HepG2 (cell line): ENCODE measurements around the gene SVOP. TPM values are rescaled to one million over a fixed set of nuclear protein-coding genes. Genes with fewer than 3 reads are reported as not detected.

Source experiments
- ATAC-seq: fragments of 200-7000 bp; cut with Tn5 transposase; 3 replicates; pipeline ENCODE4 v1.9.1; 2020; ENCODE audit warnings: mild to moderate bottlenecking, moderate library complexity
- BruUV-seq: library from RNA; stranded (reverse); fragments of 400-500 nt; replicated peaks from 2 replicates; lab custom pipeline; 2021; lab: Mats Ljungman, UMichigan
- CTCF ChIA-PET: fragments of 300-600 bp; formaldehyde crosslinking; extraction: SDS; loops from one replicate; lab custom pipeline; 2021; ENCODE audit warnings: low total read pairs, inconsistent platforms, low intra/inter-chr PET ratio; lab: Yijun Ruan, JAX
- POLR2A ChIA-PET: fragments of 350-600 bp; sonication (Branson Sonifier 250); formaldehyde crosslinking; loops from one replicate; lab custom pipeline; 2020; ENCODE audit warnings: antibody characterized with exemption, inconsistent platforms; lab: Yijun Ruan, JAX
- DNase-seq: peaks from one replicate; pipeline ENCODE4 v3.0.0-alpha.2; 2015; ENCODE audit warnings: low spot score
- FAIRE-seq: peaks from 3 replicates; lab custom pipeline; 2011; peaks lifted over from hg19 to GRCh38; lab: Jason Lieb, UNC
- H2AFZ ChIP-seq: one replicate; pipeline ENCODE4 v1.6.1; 2011; ENCODE audit warnings: low read length, inconsistent platforms
- H3K27ac ChIP-seq: fragments of 300-600 bp; 3 replicates; pipeline ENCODE4 v1.8.0; 2011; ENCODE audit warnings: mixed run types, mild to moderate bottlenecking, mixed read lengths, low read length, inconsistent platforms; ENCODE audit not compliant: insufficient read depth; ENCODE audit errors: extremely low read length
- H3K27me3 ChIP-seq, 2 experiments: fragments of 200-600 bp in 1 of 2; 2 replicates in 1 of 2; 3 replicates in 1 of 2; pipeline versions ENCODE4 v1.6.0 to v1.8.0; 2011; ENCODE audit warnings: low read length in 2 of 2, mild to moderate bottlenecking in 2 of 2, moderate library complexity in 2 of 2, inconsistent platforms in 1 of 2; ENCODE audit not compliant: insufficient read depth in 2 of 2, control insufficient read depth in 1 of 2
- H3K36me3 ChIP-seq, 2 experiments: fragments of 200-600 bp in 1 of 2; replicated peaks in 1 of 2; 2 replicates in 1 of 2; 3 replicates in 1 of 2; pipeline versions ENCODE4 v1.5.1 to v1.8.0; 2011; ENCODE audit warnings: low read length in 2 of 2, inconsistent platforms in 1 of 2; ENCODE audit not compliant: insufficient read depth in 2 of 2, control insufficient read depth in 1 of 2
- H3K4me1 ChIP-seq: 2 replicates; pipeline ENCODE4 v1.5.1; 2012; ENCODE audit warnings: low read length, inconsistent platforms; ENCODE audit not compliant: insufficient read depth
- H3K4me2 ChIP-seq: 2 replicates; pipeline ENCODE4 v1.6.0; 2011; ENCODE audit warnings: low read depth, low read length, inconsistent platforms
- H3K4me3 ChIP-seq, 3 experiments: fragments of 200-600 bp in 1 of 3; sonication (generic), shearing (Covaris generic) in 1 of 3; replicated peaks in 1 of 3; 2 replicates each; pipeline ENCODE4 v1.5.1; 2011 to 2016; ENCODE audit warnings: low read length in 3 of 3, inconsistent platforms in 2 of 3, low read depth in 2 of 3, mild to moderate bottlenecking in 2 of 3, control low read depth in 1 of 3, mixed read lengths in 1 of 3; ENCODE audit not compliant: insufficient read depth in 1 of 3
- H3K79me2 ChIP-seq: one replicate; pipeline ENCODE4 v1.6.1; 2011; ENCODE audit warnings: low read length, inconsistent platforms; ENCODE audit not compliant: insufficient read depth
- H3K9ac ChIP-seq: 2 replicates; pipeline ENCODE4 v1.6.0; 2011; ENCODE audit warnings: mild to moderate bottlenecking, low read depth, low read length, inconsistent platforms; ENCODE audit not compliant: insufficient read depth
- H3K9me3 ChIP-seq: 2 replicates; pipeline ENCODE4 v1.5.1; 2012; ENCODE audit warnings: mild to moderate bottlenecking, low read length
- H4K20me1 ChIP-seq: 2 replicates; pipeline ENCODE4 v1.6.0; 2011; ENCODE audit warnings: inconsistent platforms, mild to moderate bottlenecking, low read length, moderate library complexity; ENCODE audit not compliant: insufficient read depth
- ATM ChIP-seq: fragments of 450-650 bp; IDR thresholded peaks from 2 replicates; pipeline ENCODE4 v1.7.1; 2017; ENCODE audit warnings: mild to moderate bottlenecking, borderline replicate concordance
- EEA1 ChIP-seq: sonication (generic); formaldehyde crosslinking; IDR thresholded peaks from 2 replicates; pipeline ENCODE4 v1.5.1; 2020; ENCODE audit warnings: mild to moderate bottlenecking, missing genetic modification reagents, borderline replicate concordance
- HNRNPUL1 ChIP-seq: fragments of 200-400 bp; formaldehyde crosslinking; IDR thresholded peaks from 2 replicates; pipeline ENCODE4 v1.6.1; 2017; ENCODE audit warnings: low read depth, mild to moderate bottlenecking, low read length, moderate library complexity
- KAT7 ChIP-seq: IDR thresholded peaks from 2 replicates; pipeline ENCODE4 v1.6.1; 2018; ENCODE audit warnings: borderline replicate concordance, missing compliant biosample characterization
- KMT2B ChIP-seq: IDR thresholded peaks from 2 replicates; pipeline ENCODE4 v1.6.1; 2016; ENCODE audit warnings: missing genetic modification reagents, missing compliant biosample characterization
- LCORL ChIP-seq, 2 experiments: fragments of 450-650 bp in 1 of 2; sonication (generic) in 1 of 2; formaldehyde crosslinking in 1 of 2; IDR thresholded peaks; 2 replicates each; pipeline versions ENCODE4 v1.5.0 to v1.6.1; 2017 to 2020; ENCODE audit warnings: antibody characterized with exemption in 1 of 2, missing genetic modification reagents in 1 of 2
- ONECUT2 ChIP-seq: sonication (generic); formaldehyde crosslinking; IDR thresholded peaks from 2 replicates; pipeline ENCODE4 v1.4.0; 2020; ENCODE audit warnings: missing genetic modification reagents
- ZNF121 ChIP-seq: sonication (generic); formaldehyde crosslinking; IDR thresholded peaks from 2 replicates; pipeline ENCODE4 v1.5.0; 2020; ENCODE audit warnings: mild to moderate bottlenecking, missing genetic modification reagents
- ZNF20 ChIP-seq: sonication (generic); formaldehyde crosslinking; IDR thresholded peaks from 2 replicates; pipeline ENCODE4 v1.4.0; 2020; ENCODE audit warnings: mild to moderate bottlenecking, moderate library complexity, missing genetic modification reagents
- ZNF720 ChIP-seq: sonication (generic); formaldehyde crosslinking; IDR thresholded peaks from 2 replicates; pipeline ENCODE4 v1.4.0; 2020; ENCODE audit warnings: missing genetic modification reagents
- ZNF747 ChIP-seq: sonication (generic); formaldehyde crosslinking; IDR thresholded peaks from 2 replicates; pipeline ENCODE4 v1.8.1; 2023; ENCODE audit warnings: missing genetic modification reagents, mild to moderate bottlenecking, borderline replicate concordance
- WGBS: methylation state at CpG from one replicate; pipeline ENCODE4 v1.1.6; 2017; ENCODE audit warnings: low lambda C conversion rate; 5-methylcytosine and 5-hydroxymethylcytosine counted together
- in situ Hi-C: cut with HindIII; loops from 2 replicates; pipeline ENCODE4 v1.10.0; 2017; ENCODE audit warnings: low pct_unique_long_range_greater_than_20kb; ENCODE audit not compliant: extremely low pct_ligation_motif_present
- intact Hi-C: fragments of 100-400 bp; cut with micrococcal nuclease; formaldehyde crosslinking; loops from one replicate; pipeline ENCODE4 v1.10.0; 2022; ENCODE audit not compliant: unreplicated experiment
- polyA plus RNA-seq, 8 experiments: library from polyadenylated mRNA; depleted of rRNA in 3 of 8; stranded (reverse) in 7 of 8; unstranded in 1 of 8; fragments of >200 nt; fragmentation: Illumina TruSeq in 4 of 8; extraction: Trizol in 4 of 8; gene quantifications; 2 replicates each; pipeline versions ENCODE4 v1.2.1 to v1.2.3, GENCODE V29; 2011 to 2016; ENCODE audit warnings: low read depth in 4 of 8, missing spikeins in 1 of 8, mixed read lengths in 1 of 8; ENCODE audit not compliant: insufficient read depth in 1 of 8
- total RNA-seq, 5 experiments: library from RNA; depleted of rRNA; stranded (reverse); fragments of >200 nt; fragmentation: Illumina TruSeq; extraction: Trizol; gene quantifications; 2 replicates each; pipeline ENCODE4 v1.2.3, GENCODE V29; 2016; ENCODE audit warnings: low read depth in 1 of 5
- TF ChIP-seq, protein P1 (sequence below): sonication (generic); formaldehyde crosslinking; IDR thresholded peaks from 2 replicates; pipeline ENCODE4 v1.5.1; 2020; ENCODE audit warnings: mild to moderate bottlenecking, missing genetic modification reagents, borderline replicate concordance
- TF ChIP-seq, protein P2 (sequence below): sonication (generic); formaldehyde crosslinking; IDR thresholded peaks from 2 replicates; pipeline ENCODE4 v1.8.1; 2023; ENCODE audit warnings: mild to moderate bottlenecking, moderate library complexity, missing genetic modification reagents
- TF ChIP-seq, protein P3 (sequence below): sonication (generic); formaldehyde crosslinking; IDR thresholded peaks from 2 replicates; pipeline ENCODE4 v1.5.1; 2020; ENCODE audit warnings: missing genetic modification reagents, mild to moderate bottlenecking, borderline replicate concordance

Gene SVOP
- total and polyA plus RNA-seq, 2 of the 13 experiments (the other 11 are each of a cell fraction or from before 2014, with no cell fraction given), result not detected

DNA sequence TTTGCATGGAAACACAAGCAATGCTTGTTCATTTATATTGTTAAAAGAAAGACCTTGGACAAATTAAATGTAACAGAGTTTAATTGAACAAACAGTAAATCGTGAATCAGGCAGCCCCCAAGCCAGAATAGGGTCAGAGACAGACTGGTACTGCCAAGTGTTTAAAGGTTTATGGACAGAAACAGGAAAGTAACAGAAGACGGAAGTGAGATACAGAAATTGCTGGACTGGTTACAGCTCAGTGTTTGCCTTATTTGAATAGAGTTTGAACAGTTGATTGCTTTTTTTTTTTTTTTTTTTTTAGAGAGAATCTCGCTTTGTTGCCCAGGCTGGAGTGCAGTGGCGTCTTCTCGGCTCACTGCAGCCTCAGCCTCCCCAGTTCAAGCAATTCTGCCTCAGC lies 90.7 kb downstream of the SVOP start:
- in situ Hi-C loops, result no loop called here
- Histone ChIP-seq H3K27ac (no peak overlapping the region), H4K20me1 (no peaks in the 10 kb centered on the region), H3K79me2 (no peaks in the 10 kb centered on the region), H3K9me3 (no peaks in the 10 kb centered on the region)
- WGBS, result 11% methylated on average over 5 of the region's 5 CpGs
- POLR2A ChIA-PET, result no interaction called here
- no peak for ATAC-seq
- no peak for TF ChIP-seq EEA1 (CRISPR knock-in tag)
- no peak for TF ChIP-seq ATM
- peak; percentile 53; the same call in 1 of the 2 replicates for TF ChIP-seq ZNF121 (CRISPR knock-in tag)
- no peak for TF ChIP-seq ONECUT2
- TF ChIP-seq, protein P1, sequence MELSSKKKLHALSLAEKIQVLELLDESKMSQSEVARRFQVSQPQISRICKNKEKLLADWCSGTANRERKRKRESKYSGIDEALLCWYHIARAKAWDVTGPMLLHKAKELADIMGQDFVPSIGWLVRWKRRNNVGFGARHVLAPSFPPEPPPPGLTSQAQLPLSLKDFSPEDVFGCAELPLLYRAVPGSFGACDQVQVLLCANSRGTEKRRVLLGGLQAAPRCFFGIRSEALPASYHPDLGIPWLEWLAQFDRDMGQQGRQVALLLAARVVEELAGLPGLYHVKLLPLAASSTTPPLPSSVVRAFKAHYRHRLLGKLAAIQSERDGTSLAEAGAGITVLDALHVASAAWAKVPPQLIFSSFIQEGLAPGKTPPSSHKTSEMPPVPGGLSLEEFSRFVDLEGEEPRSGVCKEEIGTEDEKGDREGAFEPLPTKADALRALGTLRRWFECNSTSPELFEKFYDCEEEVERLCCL (CRISPR knock-in tag), result no peak
- TF ChIP-seq, all 625 proteins: peak for 1
- Histone ChIP-seq H3K36me3 (no peaks in the 10 kb centered on the region), H3K4me3 (no peak overlapping the region), H3K9ac (no peak overlapping the region), H2AFZ (no peak overlapping the region), H3K4me1 (0 out of 2 replicates have a peak, but pooled peaks cover 9% of the 10 kb centered on the region), H3K27me3 (peaks cover 0 to 8% of the 10 kb centered on the region in 2 experiments; a peak in 1 of 5 replicates), H3K4me2 (no peak overlapping the region)
- CTCF ChIA-PET, result no interaction called here
- no peak for FAIRE-seq
- intact Hi-C loops, result no loop called here
- no TSS peak for BruUV-seq
- no peak for DNase-seq

DNA sequence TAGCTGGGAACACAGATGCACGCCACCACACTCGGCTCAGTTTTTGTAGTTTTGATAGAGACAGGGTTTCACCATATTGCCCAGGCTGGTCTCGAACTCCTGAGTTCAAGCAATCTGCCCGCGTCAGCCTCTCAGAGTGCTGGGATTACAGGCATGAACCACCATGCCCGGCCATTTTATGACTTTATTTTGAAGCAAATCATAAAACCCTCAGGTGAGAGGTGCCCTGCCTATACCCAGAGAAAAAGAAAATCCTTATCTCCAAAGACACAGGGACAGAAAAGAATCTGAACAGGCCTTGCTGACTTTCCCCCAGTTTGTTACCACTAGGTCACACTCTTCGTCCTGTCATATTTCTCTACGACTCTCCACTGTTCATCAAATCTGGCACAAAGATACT lies 92.2 kb downstream of the SVOP start:
- FAIRE-seq (no peak), ATAC-seq (no peak), DNase-seq (no peak)
- Histone ChIP-seq H3K9me3 (no peaks in the 10 kb centered on the region), H4K20me1 (no peaks in the 10 kb centered on the region), H3K79me2 (no peaks in the 10 kb centered on the region), H3K4me1 (0 out of 2 replicates have a peak, but pooled peaks cover 9% of the 10 kb centered on the region), H3K4me3 (no peak overlapping the region), H3K27me3 (peaks cover 0 to 5% of the 10 kb centered on the region in 2 experiments; a peak in 1 of 5 replicates), H3K36me3 (no peaks in the 10 kb centered on the region), H2AFZ (no peak overlapping the region), H3K4me2 (no peak overlapping the region), H3K27ac (no peak overlapping the region), H3K9ac (no peak overlapping the region)
- 54% methylated on average over 8 of the region's 8 CpGs for WGBS
- TF ChIP-seq KAT7 (CRISPR knock-in tag), result no peak
- TF ChIP-seq, protein P2, sequence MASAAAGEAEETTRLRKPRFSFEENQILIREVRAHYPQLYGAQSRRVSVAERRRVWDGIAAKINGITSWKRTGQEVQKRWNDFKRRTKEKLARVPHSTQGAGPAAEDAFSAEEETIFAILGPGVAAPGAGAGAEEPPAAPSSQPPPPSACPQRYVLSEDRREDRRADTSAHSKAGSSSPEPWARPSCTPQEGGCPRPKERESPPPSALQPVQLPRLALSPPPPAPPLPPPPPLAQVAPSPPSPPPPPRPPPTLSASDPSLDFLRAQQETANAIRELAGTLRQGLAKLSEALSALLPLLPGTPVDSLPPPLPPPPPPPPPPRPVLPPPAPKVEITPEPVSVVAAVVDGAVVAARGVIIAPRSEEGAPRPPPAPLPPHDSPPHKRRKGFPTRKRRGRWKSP (CRISPR knock-in tag), result no peak
- TF ChIP-seq, protein P3, sequence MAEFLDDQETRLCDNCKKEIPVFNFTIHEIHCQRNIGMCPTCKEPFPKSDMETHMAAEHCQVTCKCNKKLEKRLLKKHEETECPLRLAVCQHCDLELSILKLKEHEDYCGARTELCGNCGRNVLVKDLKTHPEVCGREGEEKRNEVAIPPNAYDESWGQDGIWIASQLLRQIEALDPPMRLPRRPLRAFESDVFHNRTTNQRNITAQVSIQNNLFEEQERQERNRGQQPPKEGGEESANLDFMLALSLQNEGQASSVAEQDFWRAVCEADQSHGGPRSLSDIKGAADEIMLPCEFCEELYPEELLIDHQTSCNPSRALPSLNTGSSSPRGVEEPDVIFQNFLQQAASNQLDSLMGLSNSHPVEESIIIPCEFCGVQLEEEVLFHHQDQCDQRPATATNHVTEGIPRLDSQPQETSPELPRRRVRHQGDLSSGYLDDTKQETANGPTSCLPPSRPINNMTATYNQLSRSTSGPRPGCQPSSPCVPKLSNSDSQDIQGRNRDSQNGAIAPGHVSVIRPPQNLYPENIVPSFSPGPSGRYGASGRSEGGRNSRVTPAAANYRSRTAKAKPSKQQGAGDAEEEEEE (CRISPR knock-in tag), result no peak
- no peak for TF ChIP-seq ZNF747 (CRISPR knock-in tag)
- no peak for TF ChIP-seq HNRNPUL1
- no peak for TF ChIP-seq LCORL (IDR thresholded peaks at IDR 0.05)
- no peak for TF ChIP-seq LCORL (CRISPR knock-in tag; IDR thresholded peaks at IDR 0.05)
- no peak for TF ChIP-seq KMT2B (CRISPR knock-in tag)
- TF ChIP-seq ZNF20 (CRISPR knock-in tag), result no peak
- no peak for TF ChIP-seq ZNF720 (CRISPR knock-in tag)
- intact Hi-C loops, result no loop called here
- POLR2A ChIA-PET, result no interaction called here
- CTCF ChIA-PET, result no interaction called here
- in situ Hi-C loops, result no loop called here
- no TSS peak for BruUV-seq
